ENCODE results near the gene HES1. TPM values are rescaled to one million over a fixed set of nuclear protein-coding genes. Genes with fewer than 3 reads are reported as not detected.

HES1 gene
- polyA plus RNA-seq, 1 donor from 2014 or later: 0.25 TPM

- Histone ChIP-seq H3K4me2 (ENCODE audit: low read length) (no peak overlapping the region), H2AFZ (ENCODE audit: low read depth, low read length) (no peak overlapping the region), H3K9me2 (ENCODE audit: insufficient read depth, low read length) (no peaks in the 10 kb centered on the region), H3K36me3 (ENCODE audit: insufficient read depth, low read length) (no peaks in the 10 kb centered on the region), H3K27ac (ENCODE audit: low read length) (no peak overlapping the region), H4K20me1 (ENCODE audit: insufficient read depth) (no peaks in the 10 kb centered on the region), H3K27me3 (ENCODE audit: insufficient read depth, low read depth, low read length) (no peaks in the 10 kb centered on the region), H3F3A (ENCODE audit: insufficient read depth, low read length, poor library complexity, severe bottlenecking) (no peaks in the 10 kb centered on the region), H3K9ac (ENCODE audit: low read length) (no peak overlapping the region), H3K9me3 (ENCODE audit: low read length) (no peaks in the 10 kb centered on the region), H3K4me3 (ENCODE audit: low read length) (no peak overlapping the region), H3K79me2 (replicated peaks; ENCODE audit: insufficient read depth, low read length) (no peaks in the 10 kb centered on the region)
- TF ChIP-seq MXI1 (conservative IDR thresholded peaks at IDR 0.05; ENCODE audit: poor library complexity, severe bottlenecking) (no peak), EP300 (conservative IDR thresholded peaks at IDR 0.05; ENCODE audit: poor library complexity, severe bottlenecking) (no peak), SMC3 (conservative IDR thresholded peaks at IDR 0.05; ENCODE audit: poor library complexity) (no peak), RAD21 (conservative IDR thresholded peaks at IDR 0.05) (no peak), TAF1 (IDR thresholded peaks at IDR 0.05; ENCODE audit: low read depth) (no peak), CTCF (IDR thresholded peaks at IDR 0.05; ENCODE audit: poor library complexity, severe bottlenecking) (no peak), EZH2 (IDR thresholded peaks at IDR 0.05; ENCODE audit: borderline replicate concordance, insufficient read depth, low read length, poor library complexity, severe bottlenecking) (no peak), REST (IDR thresholded peaks at IDR 0.05; ENCODE audit: borderline replicate concordance) (no peak), POLR2AphosphoS5 (IDR thresholded peaks at IDR 0.05) (no peak)
Observed at GRCh38 chr3:194174980-194175379, 39.0 kb downstream of the HES1 start.

- no peaks in the 10 kb centered on the region for H3K27me3 ChIP-seq (ENCODE audit: insufficient read depth, low read depth, low read length)
- no peaks in the 10 kb centered on the region for H3K9me3 ChIP-seq (ENCODE audit: low read length)
- no peaks in the 10 kb centered on the region for H3K79me2 ChIP-seq (replicated peaks; ENCODE audit: insufficient read depth, low read length)
- no peak overlapping the region for H3K27ac ChIP-seq (ENCODE audit: low read length)
- H3K4me3 ChIP-seq (ENCODE audit: low read length): no peak overlapping the region
- no peaks in the 10 kb centered on the region for H4K20me1 ChIP-seq (ENCODE audit: insufficient read depth)
- no peaks in the 10 kb centered on the region for H3K9me2 ChIP-seq (ENCODE audit: insufficient read depth, low read length)
- no peaks in the 10 kb centered on the region for H3K36me3 ChIP-seq (ENCODE audit: insufficient read depth, low read length)
- TF ChIP-seq MXI1 (conservative IDR thresholded peaks at IDR 0.05; ENCODE audit: poor library complexity, severe bottlenecking) (no peak), TAF1 (IDR thresholded peaks at IDR 0.05; ENCODE audit: low read depth) (no peak)
- H3K4me2 ChIP-seq (ENCODE audit: low read length): no peak overlapping the region
- H3K9ac ChIP-seq (ENCODE audit: low read length): no peak overlapping the region
- H2AFZ ChIP-seq (ENCODE audit: low read depth, low read length): no peak overlapping the region
- H3F3A ChIP-seq (ENCODE audit: insufficient read depth, low read length, poor library complexity, severe bottlenecking): no peaks in the 10 kb centered on the region
Observed at GRCh38 chr3:194176274-194176991, 40.5 kb downstream of the HES1 start.

Data from neural cell (in vitro differentiated cells).